HL-60 (cell line): ENCODE results near the gene WDR70.

Experiments used
- GABPA ChIP-seq: IDR thresholded peaks from 2 replicates; pipeline ENCODE4 v1.6.1; 2012; ENCODE audit warnings: low read depth
- TF ChIP-seq, protein P1 (sequence below): IDR thresholded peaks from one replicate; pipeline ENCODE4 v1.5.1; 2011; ENCODE audit warnings: low read length, control low read depth, inconsistent platforms; ENCODE audit not compliant: insufficient read depth
- TF ChIP-seq, protein P2 (sequence below): IDR thresholded peaks from 2 replicates; pipeline ENCODE4 v1.6.1; 2012; ENCODE audit warnings: low read depth; ENCODE audit not compliant: insufficient replicate concordance

DNA sequence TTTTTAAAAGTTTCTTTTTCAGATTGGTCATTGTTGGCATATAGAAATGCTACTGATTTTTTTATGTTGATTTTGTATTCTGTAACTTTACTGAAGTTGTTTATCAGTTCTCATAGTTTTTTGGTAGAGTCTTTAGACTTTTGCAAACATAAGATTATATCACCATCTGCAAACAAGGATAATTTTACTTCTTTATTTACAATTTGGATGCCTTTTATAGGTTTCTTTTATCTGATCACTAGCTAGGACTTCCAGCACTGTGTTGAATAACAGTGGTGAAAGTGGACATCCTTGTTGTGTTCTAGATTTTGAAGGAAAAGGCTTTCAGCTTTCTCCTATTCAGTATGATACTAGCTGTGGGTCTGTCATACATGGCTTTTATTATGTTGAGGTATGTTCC lies 170.3 kb downstream of the WDR70 start:
- TF ChIP-seq, protein P1, sequence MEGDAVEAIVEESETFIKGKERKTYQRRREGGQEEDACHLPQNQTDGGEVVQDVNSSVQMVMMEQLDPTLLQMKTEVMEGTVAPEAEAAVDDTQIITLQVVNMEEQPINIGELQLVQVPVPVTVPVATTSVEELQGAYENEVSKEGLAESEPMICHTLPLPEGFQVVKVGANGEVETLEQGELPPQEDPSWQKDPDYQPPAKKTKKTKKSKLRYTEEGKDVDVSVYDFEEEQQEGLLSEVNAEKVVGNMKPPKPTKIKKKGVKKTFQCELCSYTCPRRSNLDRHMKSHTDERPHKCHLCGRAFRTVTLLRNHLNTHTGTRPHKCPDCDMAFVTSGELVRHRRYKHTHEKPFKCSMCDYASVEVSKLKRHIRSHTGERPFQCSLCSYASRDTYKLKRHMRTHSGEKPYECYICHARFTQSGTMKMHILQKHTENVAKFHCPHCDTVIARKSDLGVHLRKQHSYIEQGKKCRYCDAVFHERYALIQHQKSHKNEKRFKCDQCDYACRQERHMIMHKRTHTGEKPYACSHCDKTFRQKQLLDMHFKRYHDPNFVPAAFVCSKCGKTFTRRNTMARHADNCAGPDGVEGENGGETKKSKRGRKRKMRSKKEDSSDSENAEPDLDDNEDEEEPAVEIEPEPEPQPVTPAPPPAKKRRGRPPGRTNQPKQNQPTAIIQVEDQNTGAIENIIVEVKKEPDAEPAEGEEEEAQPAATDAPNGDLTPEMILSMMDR: no peak
- TF ChIP-seq GABPA: no peak
- TF ChIP-seq, protein P2, sequence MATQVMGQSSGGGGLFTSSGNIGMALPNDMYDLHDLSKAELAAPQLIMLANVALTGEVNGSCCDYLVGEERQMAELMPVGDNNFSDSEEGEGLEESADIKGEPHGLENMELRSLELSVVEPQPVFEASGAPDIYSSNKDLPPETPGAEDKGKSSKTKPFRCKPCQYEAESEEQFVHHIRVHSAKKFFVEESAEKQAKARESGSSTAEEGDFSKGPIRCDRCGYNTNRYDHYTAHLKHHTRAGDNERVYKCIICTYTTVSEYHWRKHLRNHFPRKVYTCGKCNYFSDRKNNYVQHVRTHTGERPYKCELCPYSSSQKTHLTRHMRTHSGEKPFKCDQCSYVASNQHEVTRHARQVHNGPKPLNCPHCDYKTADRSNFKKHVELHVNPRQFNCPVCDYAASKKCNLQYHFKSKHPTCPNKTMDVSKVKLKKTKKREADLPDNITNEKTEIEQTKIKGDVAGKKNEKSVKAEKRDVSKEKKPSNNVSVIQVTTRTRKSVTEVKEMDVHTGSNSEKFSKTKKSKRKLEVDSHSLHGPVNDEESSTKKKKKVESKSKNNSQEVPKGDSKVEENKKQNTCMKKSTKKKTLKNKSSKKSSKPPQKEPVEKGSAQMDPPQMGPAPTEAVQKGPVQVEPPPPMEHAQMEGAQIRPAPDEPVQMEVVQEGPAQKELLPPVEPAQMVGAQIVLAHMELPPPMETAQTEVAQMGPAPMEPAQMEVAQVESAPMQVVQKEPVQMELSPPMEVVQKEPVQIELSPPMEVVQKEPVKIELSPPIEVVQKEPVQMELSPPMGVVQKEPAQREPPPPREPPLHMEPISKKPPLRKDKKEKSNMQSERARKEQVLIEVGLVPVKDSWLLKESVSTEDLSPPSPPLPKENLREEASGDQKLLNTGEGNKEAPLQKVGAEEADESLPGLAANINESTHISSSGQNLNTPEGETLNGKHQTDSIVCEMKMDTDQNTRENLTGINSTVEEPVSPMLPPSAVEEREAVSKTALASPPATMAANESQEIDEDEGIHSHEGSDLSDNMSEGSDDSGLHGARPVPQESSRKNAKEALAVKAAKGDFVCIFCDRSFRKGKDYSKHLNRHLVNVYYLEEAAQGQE: no peak
